Peyer's patch (tissue), 4 donors: ENCODE measurements around the gene LMF1. TPM values are rescaled to one million over a fixed set of nuclear protein-coding genes. Genes with fewer than 3 reads are reported as not detected.
A peak's percentile ranks its signal among the peaks of the same experiment; 100 is the strongest.

Experiments used
- DNase-seq, 3 donors: peaks; one replicate each; pipeline ENCODE4 v3.0.0-alpha.2; 2017 to 2019
- H3K27ac ChIP-seq, 4 donors: fragments of 200-600 bp; sonication (generic); one replicate each; pipeline ENCODE4 v1.5.1; 2016 to 2019
- H3K27me3 ChIP-seq, 2 donors: fragments of 200-600 bp; sonication (generic); one replicate each; pipeline ENCODE4 v1.5.1; 2019
- H3K36me3 ChIP-seq, 3 donors: fragments of 200-600 bp; sonication (generic); one replicate each; pipeline ENCODE4 v1.5.1; 2016 to 2019
- H3K4me1 ChIP-seq, 4 donors: fragments of 200-600 bp; sonication (generic); one replicate each; pipeline ENCODE4 v1.5.1; 2016 to 2019
- H3K4me3 ChIP-seq, 4 donors: fragments of 200-600 bp; sonication (generic); 1 replicate in 3 of 4; 2 replicates in 1 of 4; pipeline ENCODE4 v1.5.1; 2016 to 2019; ENCODE audit warnings: mild to moderate bottlenecking in 1 of 4
- H3K9me3 ChIP-seq, 4 donors: fragments of 200-600 bp; sonication (generic); one replicate each; pipeline ENCODE4 v1.5.1; 2016 to 2019; ENCODE audit warnings: mild to moderate bottlenecking in 1 of 4
- CTCF ChIP-seq, 6 experiments: fragments of 450-650 bp in 4 of 6; fragments of 200-600 bp in 2 of 6; sonication (generic) in 1 of 6; IDR thresholded peaks; one replicate each; pipeline ENCODE4 v1.5.1; 2017 to 2019; ENCODE audit warnings: antibody characterized with exemption in 6 of 6, mild to moderate bottlenecking in 3 of 6, moderate library complexity in 1 of 6
- POLR2A ChIP-seq, 2 donors: fragments of 450-650 bp; IDR thresholded peaks; one replicate each; pipeline ENCODE4 v1.5.1; 2017; ENCODE audit warnings: antibody characterized with exemption in 2 of 2, mild to moderate bottlenecking in 2 of 2, moderate library complexity in 2 of 2
- total RNA-seq, 4 donors: library from RNA; depleted of rRNA; stranded (reverse); fragments of >200 nt; gene quantifications; one replicate each; pipeline ENCODE4 v1.1.0, GENCODE V29; 2016

The LMF1 gene
- total RNA-seq, 4 donors from 2014 or later = 16.3 to 85.4 (median 54.6) TPM

GRCh38 chr16:974611-975261, 4.0 kb upstream of the LMF1 start:
- H3K9me3 ChIP-seq = no peaks in the 10 kb centered on the region
- H3K4me3 ChIP-seq = no peak overlapping the region
- H3K27me3 ChIP-seq = peaks cover 0 to 2% of the 10 kb centered on the region in 2 donors
- peak in 1 of 3 donors; percentile 43 for DNase-seq
- TF ChIP-seq CTCF (IDR thresholded peaks at IDR 0.05) = no peak
- TF ChIP-seq POLR2A (IDR thresholded peaks at IDR 0.05) = no peak
- peak overlapping the region in 1 of 4 donors; percentile 60 for H3K27ac ChIP-seq
- peaks cover 2 to 12% (median 7%) of the 10 kb centered on the region in 4 donors for H3K4me1 ChIP-seq
- no peaks in the 10 kb centered on the region for H3K36me3 ChIP-seq

DNA sequence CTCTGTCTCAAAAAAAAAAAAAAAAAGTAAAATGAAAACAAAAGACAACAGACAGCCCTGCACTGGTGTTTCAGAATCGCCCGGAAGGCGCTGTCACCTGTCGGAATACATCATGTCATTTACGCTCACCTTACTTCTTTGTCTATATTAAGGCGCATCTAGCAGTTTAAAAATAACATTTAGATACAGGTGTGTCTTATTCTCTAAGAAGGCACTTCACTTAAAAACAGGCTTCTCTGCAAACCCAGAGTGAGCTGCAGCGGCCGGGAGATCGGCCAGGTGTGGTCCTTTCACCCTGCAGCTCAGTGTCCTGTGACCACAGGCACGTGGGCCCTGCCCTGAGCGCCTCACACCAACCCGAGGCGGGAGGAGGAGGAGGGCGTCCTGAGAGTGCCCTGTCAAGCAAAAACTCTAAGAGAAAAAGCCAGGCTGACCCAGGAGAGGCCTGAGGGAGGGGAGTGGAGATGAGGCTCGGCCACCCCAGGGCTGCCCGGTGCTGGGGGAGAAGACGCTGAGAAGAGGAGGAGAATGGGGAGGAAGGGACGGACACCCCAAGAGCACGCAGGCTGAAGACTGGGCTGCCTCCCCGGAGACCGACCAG, 3.3 kb upstream of the LMF1 start:
- TF ChIP-seq POLR2A (IDR thresholded peaks at IDR 0.05) (no peak), CTCF (IDR thresholded peaks at IDR 0.05) (no peak)
- Histone ChIP-seq H3K27me3 (no peaks in the 10 kb centered on the region), H3K4me1 (peaks cover 4 to 15% (median 9%) of the 10 kb centered on the region in 4 donors), H3K9me3 (no peaks in the 10 kb centered on the region), H3K4me3 (no peak overlapping the region), H3K27ac (peak overlapping the region in 1 of 4 donors; percentile 60), H3K36me3 (no peaks in the 10 kb centered on the region)
- DNase-seq = peak in 2 of 3 donors; percentile 54 to 62

DNA sequence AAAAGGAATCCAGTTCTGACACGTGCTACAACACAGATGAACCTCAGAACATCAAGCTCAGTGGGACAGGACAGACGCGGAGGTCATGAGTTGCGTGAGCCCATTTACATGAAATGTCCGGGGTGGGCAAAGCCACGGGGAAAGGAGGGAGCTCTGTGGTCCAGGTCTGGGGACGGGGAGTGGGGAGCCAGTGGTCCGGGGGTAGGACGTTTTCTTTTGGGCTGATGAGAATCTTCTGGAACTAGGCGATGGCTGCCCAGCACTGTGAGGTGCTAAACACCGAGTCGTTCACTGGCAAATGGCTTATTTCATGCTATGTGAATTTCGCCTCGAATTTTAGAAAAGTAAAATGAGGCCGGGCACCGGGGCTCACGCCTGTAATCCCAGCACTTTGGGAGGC, 2.6 kb upstream of the LMF1 start:
- Histone ChIP-seq H3K36me3 (no peaks in the 10 kb centered on the region), H3K4me3 (no peak overlapping the region), H3K27me3 (no peaks in the 10 kb centered on the region), H3K9me3 (no peaks in the 10 kb centered on the region), H3K27ac (peak overlapping the region in 1 of 4 donors; percentile 60), H3K4me1 (peaks cover 4 to 15% (median 9%) of the 10 kb centered on the region in 4 donors)
- TF ChIP-seq POLR2A (IDR thresholded peaks at IDR 0.05) (no peak), CTCF (IDR thresholded peaks at IDR 0.05) (no peak)
- no peak for DNase-seq

- no peak for DNase-seq
- peaks cover 4 to 15% (median 9%) of the 10 kb centered on the region in 4 donors for H3K4me1 ChIP-seq
- TF ChIP-seq CTCF (IDR thresholded peaks at IDR 0.05) (no peak), POLR2A (IDR thresholded peaks at IDR 0.05) (no peak)
- no peak overlapping the region for H3K27ac ChIP-seq
- no peak overlapping the region for H3K4me3 ChIP-seq
- no peaks in the 10 kb centered on the region for H3K9me3 ChIP-seq
- H3K36me3 ChIP-seq = no peaks in the 10 kb centered on the region
- no peaks in the 10 kb centered on the region for H3K27me3 ChIP-seq
Measured at GRCh38 chr16:972316-973002, 1.7 kb upstream of the LMF1 start.

DNA sequence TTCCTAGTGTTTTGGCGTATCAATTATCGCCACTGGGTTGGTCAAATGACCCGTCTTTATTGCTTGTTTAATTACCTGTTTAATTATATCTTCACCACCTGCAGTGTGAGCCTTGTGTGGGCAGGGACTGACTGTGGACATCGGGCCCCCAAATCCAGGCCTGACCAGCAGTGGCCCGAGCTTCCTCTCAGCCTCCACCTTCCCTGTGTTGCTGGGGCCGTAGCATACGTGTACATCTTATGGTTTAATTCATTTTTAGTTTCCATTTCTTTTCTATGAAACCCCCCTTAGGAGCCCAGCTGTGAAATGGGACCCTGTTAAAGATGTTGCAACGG, 1.2 kb upstream of the LMF1 start:
- Histone ChIP-seq H3K36me3 (no peaks in the 10 kb centered on the region), H3K27ac (no peak overlapping the region), H3K4me1 (peaks cover 4 to 15% (median 9%) of the 10 kb centered on the region in 4 donors), H3K4me3 (no peak overlapping the region), H3K9me3 (no peaks in the 10 kb centered on the region), H3K27me3 (no peaks in the 10 kb centered on the region)
- DNase-seq = no peak
- TF ChIP-seq CTCF (IDR thresholded peaks at IDR 0.05) = no peak
- TF ChIP-seq POLR2A (IDR thresholded peaks at IDR 0.05) = no peak
